ENCODE data around the gene STX7. TPM values are rescaled to one million over a fixed set of nuclear protein-coding genes. Genes with fewer than 3 reads are reported as not detected.

The STX7 gene
- total and polyA plus RNA-seq, 2 donors (not counting 3 experiments of a cell fraction or from before 2014, with no cell fraction given): 13.4 to 45.5 TPM

DNA sequence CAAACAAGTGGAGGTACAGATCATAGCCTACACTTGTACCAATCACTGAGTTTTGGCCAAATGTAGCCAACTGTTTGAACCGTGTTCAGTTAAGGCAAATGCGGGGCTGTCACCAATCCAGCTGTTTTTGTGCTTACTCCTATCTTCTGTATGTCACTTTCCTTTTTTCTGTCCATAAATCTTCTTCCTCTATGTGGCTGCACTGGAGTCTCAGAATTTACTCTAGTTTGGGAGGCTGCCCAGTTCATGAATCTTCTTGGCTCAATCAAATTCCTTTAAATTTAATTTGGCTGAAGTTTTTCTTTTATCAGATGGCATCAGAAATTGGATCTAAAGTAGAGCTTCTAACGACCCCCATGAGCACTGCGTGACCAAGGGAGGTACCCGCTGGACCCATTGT lies 11.7 kb upstream of the STX7 start:
- CTCF ChIA-PET: interaction anchor here (0.8 to 1.7 kb wide), 4 partner anchors 12 to 1392 kb away, joined by 3 to 4 read pairs (median 4); partner anchors contain the start of gene STX7

DNA sequence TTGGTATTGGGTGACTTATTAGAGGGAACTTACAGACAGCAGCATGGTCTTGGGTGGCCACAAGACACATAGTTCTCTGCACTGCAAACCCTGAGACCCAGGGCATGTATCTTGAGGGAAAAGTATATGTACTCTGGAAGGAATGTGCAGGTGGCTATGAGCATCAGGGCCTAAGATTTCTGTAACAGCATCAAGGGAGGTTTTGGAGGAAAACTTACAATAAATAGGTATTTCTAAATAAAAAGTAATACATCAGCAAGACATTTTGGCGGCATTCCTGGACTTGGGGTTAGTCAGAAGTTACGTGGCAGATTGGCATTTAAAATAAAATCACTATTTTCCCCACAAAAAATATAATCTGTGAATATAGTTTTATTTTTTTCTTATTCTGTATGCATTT lies 8.0 kb upstream of the STX7 start:
- no peak overlapping the region for H2AFZ ChIP-seq (ENCODE audit: low read depth, low read length)
- POLR2A ChIA-PET: no interaction called here
- FAIRE-seq (no peak), DNase-seq (ENCODE audit: low read depth, low spot score) (no peak)
- H4K20me1 ChIP-seq (replicated peaks; ENCODE audit: control insufficient read depth, extremely low read depth, insufficient read depth, low read length): no peaks in the 10 kb centered on the region
- H3K27ac ChIP-seq (ENCODE audit: insufficient read depth, low read depth, low read length): no peak overlapping the region
- CTCF ChIA-PET: interaction anchor here (5.6 kb wide), 1 partner anchor 9 kb away, joined by 45 read pairs; no protein-coding TSS in a partner anchor
- BruUV-seq (replicated peaks): no TSS peak
- H3K4me3 ChIP-seq (replicated peaks in 1 of 3; ENCODE audit: insufficient read depth in 1 of 3, low read depth in 1 of 3, low read length in 3 of 3): no peak overlapping the region
- no peaks in the 10 kb centered on the region for H3K36me3 ChIP-seq (ENCODE audit: control insufficient read depth in 2 of 2, extremely low read depth in 1 of 2, insufficient read depth in 2 of 2, low read length in 2 of 2)
- no peaks in the 10 kb centered on the region for H3K4me1 ChIP-seq (ENCODE audit: control insufficient read depth, extremely low read depth, insufficient read depth, low read length)
- peaks cover 9 to 30% of the 10 kb centered on the region in 2 experiments for H3K27me3 ChIP-seq (ENCODE audit: control insufficient read depth in 2 of 2, insufficient read depth in 2 of 2, low read length in 2 of 2)
- no peaks in the 10 kb centered on the region for H3K9me3 ChIP-seq (replicated peaks; ENCODE audit: control insufficient read depth, insufficient read depth, low read length)
- no peaks in the 10 kb centered on the region for H3K9me1 ChIP-seq (replicated peaks; ENCODE audit: control insufficient read depth, extremely low read depth, insufficient read depth, low read length)
- H3K9ac ChIP-seq (replicated peaks; ENCODE audit: extremely low read depth, insufficient read depth, low read length): no peak overlapping the region
- no peaks in the 10 kb centered on the region for H3K79me2 ChIP-seq (ENCODE audit: control insufficient read depth, insufficient read depth, low read length)
- intact Hi-C loops (cut with micrococcal nuclease): no loop called here
- dilution Hi-C loops (cut with MboI; ENCODE audit: extremely low pct_ligation_motif_present, low sequenced_read_pairs): no loop called here
- no peak overlapping the region for H3K4me2 ChIP-seq (ENCODE audit: insufficient read depth, low read length)
- TF ChIP-seq POLR2A (IDR thresholded peaks at IDR 0.05; ENCODE audit: low read depth, low read length): no peak
- no peak for TF ChIP-seq POLR2AphosphoS5 (IDR thresholded peaks at IDR 0.05; ENCODE audit: insufficient read depth, low read depth, low read length)
- no peak for TF ChIP-seq MAX (IDR thresholded peaks at IDR 0.05; ENCODE audit: insufficient read depth, insufficient read length)
- TF ChIP-seq EZH2 (IDR thresholded peaks at IDR 0.05; ENCODE audit: borderline replicate concordance, low read depth, low read length, severe bottlenecking): no peak
- TF ChIP-seq MYC (IDR thresholded peaks at IDR 0.05; ENCODE audit: low read depth, low read length): no peak
- TF ChIP-seq GATA2 (IDR thresholded peaks at IDR 0.05; ENCODE audit: insufficient read depth, insufficient read length, low read depth, low read length): no peak
- no peak for TF ChIP-seq CTCF (IDR thresholded peaks at IDR 0.05; ENCODE audit: extremely low read depth in 1 of 2, insufficient read depth in 1 of 2, low read depth in 1 of 2, low read length in 2 of 2)
- TF ChIP-seq JUN (IDR thresholded peaks at IDR 0.05; ENCODE audit: borderline replicate concordance, insufficient read depth, insufficient read length, low read depth): no peak
- no peak for TF ChIP-seq FOS (IDR thresholded peaks at IDR 0.05; ENCODE audit: borderline replicate concordance, insufficient read depth, low read length)

More for the DNA sequence above, 11.7 kb upstream of the STX7 start:
- no peak for TF ChIP-seq MAX (IDR thresholded peaks at IDR 0.05; ENCODE audit: insufficient read depth, insufficient read length)
- TF ChIP-seq POLR2AphosphoS5 (IDR thresholded peaks at IDR 0.05; ENCODE audit: insufficient read depth, low read depth, low read length): no peak
- no peak for TF ChIP-seq MYC (IDR thresholded peaks at IDR 0.05; ENCODE audit: low read depth, low read length)
- no peak for TF ChIP-seq GATA2 (IDR thresholded peaks at IDR 0.05; ENCODE audit: insufficient read depth, insufficient read length, low read depth, low read length)
- no peak for TF ChIP-seq POLR2A (IDR thresholded peaks at IDR 0.05; ENCODE audit: low read depth, low read length)
- no peak for TF ChIP-seq FOS (IDR thresholded peaks at IDR 0.05; ENCODE audit: borderline replicate concordance, insufficient read depth, low read length)
- TF ChIP-seq EZH2 (IDR thresholded peaks at IDR 0.05; ENCODE audit: borderline replicate concordance, low read depth, low read length, severe bottlenecking): no peak
- TF ChIP-seq JUN (IDR thresholded peaks at IDR 0.05; ENCODE audit: borderline replicate concordance, insufficient read depth, insufficient read length, low read depth): no peak
- no peak overlapping the region for H2AFZ ChIP-seq (ENCODE audit: low read depth, low read length)
- H3K36me3 ChIP-seq (ENCODE audit: control insufficient read depth in 2 of 2, extremely low read depth in 1 of 2, insufficient read depth in 2 of 2, low read length in 2 of 2): no peaks in the 10 kb centered on the region
- intact Hi-C loops (cut with micrococcal nuclease): no loop called here
- peaks cover 10 to 30% of the 10 kb centered on the region in 2 experiments for H3K27me3 ChIP-seq (ENCODE audit: control insufficient read depth in 2 of 2, insufficient read depth in 2 of 2, low read length in 2 of 2)
- no peaks in the 10 kb centered on the region for H3K9me1 ChIP-seq (replicated peaks; ENCODE audit: control insufficient read depth, extremely low read depth, insufficient read depth, low read length)
- no peak overlapping the region for H3K4me2 ChIP-seq (ENCODE audit: insufficient read depth, low read length)
- no peaks in the 10 kb centered on the region for H3K9me3 ChIP-seq (replicated peaks; ENCODE audit: control insufficient read depth, insufficient read depth, low read length)
- POLR2A ChIA-PET: no interaction called here
- no peak overlapping the region for H3K9ac ChIP-seq (replicated peaks; ENCODE audit: extremely low read depth, insufficient read depth, low read length)
- dilution Hi-C loops (cut with MboI; ENCODE audit: extremely low pct_ligation_motif_present, low sequenced_read_pairs): no loop called here
- H3K4me1 ChIP-seq (ENCODE audit: control insufficient read depth, extremely low read depth, insufficient read depth, low read length): no peaks in the 10 kb centered on the region
- FAIRE-seq (no peak), DNase-seq (ENCODE audit: low read depth, low spot score) (no peak)
- H3K79me2 ChIP-seq (ENCODE audit: control insufficient read depth, insufficient read depth, low read length): no peaks in the 10 kb centered on the region
- no peak overlapping the region for H3K27ac ChIP-seq (ENCODE audit: insufficient read depth, low read depth, low read length)
- no peaks in the 10 kb centered on the region for H4K20me1 ChIP-seq (replicated peaks; ENCODE audit: control insufficient read depth, extremely low read depth, insufficient read depth, low read length)
- no peak overlapping the region for H3K4me3 ChIP-seq (replicated peaks in 1 of 3; ENCODE audit: insufficient read depth in 1 of 3, low read depth in 1 of 3, low read length in 3 of 3)
- BruUV-seq (replicated peaks): no TSS peak

Data from endothelial cell of umbilical vein (primary cell).